GM23338 (cell line): ENCODE data around the gene CDKN1C.

Source experiments
- CREB1 ChIP-seq: fragments of 250-450 bp; sonication (Bioruptor Pico); IDR thresholded peaks from 2 replicates; pipeline ENCODE4 v1.5.0; 2020; ENCODE audit warnings: low read depth, mild to moderate bottlenecking, moderate library complexity
- CTCF ChIP-seq, 2 experiments: fragments of 200-600 bp in 1 of 2; sonication (generic) in 1 of 2; conservative IDR thresholded peaks; 2 replicates each; pipeline versions ENCODE4 v1.5.1 to v1.6.1; 2016 to 2017; ENCODE audit warnings: antibody characterized with exemption in 2 of 2, low read depth in 2 of 2, mild to moderate bottlenecking in 2 of 2, moderate library complexity in 1 of 2
- EZH2 ChIP-seq: fragments of 200-600 bp; sonication (generic); IDR thresholded peaks from one replicate; pipeline ENCODE4 v1.8.0; 2017; ENCODE audit warnings: antibody characterized with exemption, mild to moderate bottlenecking, low read depth; ENCODE audit not compliant: unreplicated experiment
- EZH2phosphoT487 ChIP-seq: fragments of 200-600 bp; sonication (generic); IDR thresholded peaks from one replicate; pipeline ENCODE4 v1.8.1; 2018; ENCODE audit warnings: antibody characterized with exemption; ENCODE audit not compliant: unreplicated experiment
- JUNB ChIP-seq: IDR thresholded peaks from one replicate; pipeline ENCODE4 v1.6.1; 2016; ENCODE audit warnings: antibody characterized with exemption; ENCODE audit not compliant: unreplicated experiment
- NANOG ChIP-seq: IDR thresholded peaks from 2 replicates; pipeline ENCODE4 v1.6.1; 2016; ENCODE audit warnings: antibody characterized with exemption, borderline replicate concordance
- POLR2AphosphoS5 ChIP-seq: IDR thresholded peaks from 2 replicates; pipeline ENCODE4 v1.6.1; 2016; ENCODE audit warnings: antibody characterized with exemption, low read depth
- STAT1 ChIP-seq: IDR thresholded peaks from one replicate; pipeline ENCODE4 v1.6.1; 2016; ENCODE audit warnings: antibody characterized with exemption; ENCODE audit not compliant: unreplicated experiment
- ZNF114 ChIP-seq: fragments of 250-450 bp; sonication (Bioruptor Pico); IDR thresholded peaks from 2 replicates; pipeline ENCODE4 v1.5.0; 2020; ENCODE audit warnings: mild to moderate bottlenecking, moderate library complexity
- ZNF331 ChIP-seq: fragments of 250-450 bp; sonication (Bioruptor Pico); IDR thresholded peaks from 2 replicates; pipeline ENCODE4 v1.5.0; 2020; ENCODE audit warnings: low read depth, mild to moderate bottlenecking, moderate library complexity
- ZNF462 ChIP-seq: fragments of 250-450 bp; sonication (Bioruptor Pico); IDR thresholded peaks from 2 replicates; pipeline ENCODE4 v1.5.0; 2020; ENCODE audit warnings: mild to moderate bottlenecking, moderate library complexity
- TF ChIP-seq, protein P1 (sequence below): IDR thresholded peaks from one replicate; pipeline ENCODE4 v1.6.1; 2018; ENCODE audit warnings: antibody characterized with exemption; ENCODE audit not compliant: unreplicated experiment
- TF ChIP-seq, protein P2 (sequence below): IDR thresholded peaks from 2 replicates; pipeline ENCODE4 v1.6.1; 2016; ENCODE audit warnings: antibody characterized with exemption

DNA sequence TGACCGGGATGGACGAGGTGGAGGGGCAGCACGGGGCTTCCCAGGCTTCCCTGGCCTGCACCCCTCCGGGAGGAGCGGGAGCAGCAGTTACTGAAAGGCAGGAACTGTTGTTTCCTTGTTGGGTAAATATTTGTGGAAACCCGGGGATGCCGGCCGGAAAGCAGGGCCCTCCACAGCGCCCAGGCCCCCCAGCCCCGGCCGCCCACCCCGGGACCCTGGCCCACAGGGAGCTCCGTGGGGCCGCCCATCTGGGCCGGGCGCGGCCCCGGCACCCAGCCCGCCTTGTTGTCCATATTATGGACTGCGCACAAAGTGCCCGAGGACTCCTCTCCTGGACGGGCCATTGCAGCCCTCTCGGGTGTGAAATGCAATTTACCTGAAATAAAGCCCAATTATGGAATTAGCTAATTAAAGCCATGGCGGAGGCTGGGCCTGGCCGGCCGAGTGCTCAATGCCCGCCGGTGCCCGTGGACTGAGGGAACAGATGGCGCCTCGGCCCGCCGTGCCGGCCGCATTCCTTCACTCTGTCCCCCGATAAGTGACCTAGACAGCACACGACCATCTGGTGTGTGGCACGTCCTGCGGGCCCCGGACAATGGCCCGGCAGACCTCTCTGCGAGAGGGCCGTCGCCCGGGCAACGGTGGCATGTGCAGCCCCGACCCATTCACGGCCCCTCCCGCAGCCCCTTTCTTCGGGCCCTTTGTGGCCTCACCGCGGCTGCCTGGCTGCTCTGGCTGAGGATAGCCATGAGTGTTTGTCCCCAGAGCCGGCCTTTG lies 35.4 kb downstream of the CDKN1C start:
- TF ChIP-seq CTCF (conservative IDR thresholded peaks at IDR 0.05; ENCODE audit: low read depth in 2 of 2): no peak
- TF ChIP-seq EZH2phosphoT487: no peak
- no peak for TF ChIP-seq POLR2AphosphoS5
- TF ChIP-seq EZH2: no peak
- TF ChIP-seq ZNF331: no peak
- TF ChIP-seq NANOG: no peak
- TF ChIP-seq, protein P1, sequence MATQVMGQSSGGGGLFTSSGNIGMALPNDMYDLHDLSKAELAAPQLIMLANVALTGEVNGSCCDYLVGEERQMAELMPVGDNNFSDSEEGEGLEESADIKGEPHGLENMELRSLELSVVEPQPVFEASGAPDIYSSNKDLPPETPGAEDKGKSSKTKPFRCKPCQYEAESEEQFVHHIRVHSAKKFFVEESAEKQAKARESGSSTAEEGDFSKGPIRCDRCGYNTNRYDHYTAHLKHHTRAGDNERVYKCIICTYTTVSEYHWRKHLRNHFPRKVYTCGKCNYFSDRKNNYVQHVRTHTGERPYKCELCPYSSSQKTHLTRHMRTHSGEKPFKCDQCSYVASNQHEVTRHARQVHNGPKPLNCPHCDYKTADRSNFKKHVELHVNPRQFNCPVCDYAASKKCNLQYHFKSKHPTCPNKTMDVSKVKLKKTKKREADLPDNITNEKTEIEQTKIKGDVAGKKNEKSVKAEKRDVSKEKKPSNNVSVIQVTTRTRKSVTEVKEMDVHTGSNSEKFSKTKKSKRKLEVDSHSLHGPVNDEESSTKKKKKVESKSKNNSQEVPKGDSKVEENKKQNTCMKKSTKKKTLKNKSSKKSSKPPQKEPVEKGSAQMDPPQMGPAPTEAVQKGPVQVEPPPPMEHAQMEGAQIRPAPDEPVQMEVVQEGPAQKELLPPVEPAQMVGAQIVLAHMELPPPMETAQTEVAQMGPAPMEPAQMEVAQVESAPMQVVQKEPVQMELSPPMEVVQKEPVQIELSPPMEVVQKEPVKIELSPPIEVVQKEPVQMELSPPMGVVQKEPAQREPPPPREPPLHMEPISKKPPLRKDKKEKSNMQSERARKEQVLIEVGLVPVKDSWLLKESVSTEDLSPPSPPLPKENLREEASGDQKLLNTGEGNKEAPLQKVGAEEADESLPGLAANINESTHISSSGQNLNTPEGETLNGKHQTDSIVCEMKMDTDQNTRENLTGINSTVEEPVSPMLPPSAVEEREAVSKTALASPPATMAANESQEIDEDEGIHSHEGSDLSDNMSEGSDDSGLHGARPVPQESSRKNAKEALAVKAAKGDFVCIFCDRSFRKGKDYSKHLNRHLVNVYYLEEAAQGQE: no peak
- TF ChIP-seq, protein P2, sequence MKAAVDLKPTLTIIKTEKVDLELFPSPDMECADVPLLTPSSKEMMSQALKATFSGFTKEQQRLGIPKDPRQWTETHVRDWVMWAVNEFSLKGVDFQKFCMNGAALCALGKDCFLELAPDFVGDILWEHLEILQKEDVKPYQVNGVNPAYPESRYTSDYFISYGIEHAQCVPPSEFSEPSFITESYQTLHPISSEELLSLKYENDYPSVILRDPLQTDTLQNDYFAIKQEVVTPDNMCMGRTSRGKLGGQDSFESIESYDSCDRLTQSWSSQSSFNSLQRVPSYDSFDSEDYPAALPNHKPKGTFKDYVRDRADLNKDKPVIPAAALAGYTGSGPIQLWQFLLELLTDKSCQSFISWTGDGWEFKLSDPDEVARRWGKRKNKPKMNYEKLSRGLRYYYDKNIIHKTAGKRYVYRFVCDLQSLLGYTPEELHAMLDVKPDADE: no peak
- no peak for TF ChIP-seq CREB1 (CRISPR knock-in tag)
- no peak for TF ChIP-seq JUNB
- TF ChIP-seq STAT1: no peak
- TF ChIP-seq ZNF114: no peak
- no peak for TF ChIP-seq ZNF462 (CRISPR knock-in tag)
